Neural progenitor cell (in vitro differentiated cells): ENCODE results near the gene PHF20. TPM values are rescaled to one million over a fixed set of nuclear protein-coding genes. Genes with fewer than 3 reads are reported as not detected.
A peak's percentile ranks its signal among the peaks of the same experiment; 100 is the strongest.

Experiments
- DNase-seq: peaks from one replicate; pipeline ENCODE4 v3.0.0-alpha.2; 2016; ENCODE audit warnings: low spot score
- H2AFZ ChIP-seq: fragments of 200-600 bp; sonication (generic); replicated peaks from 2 replicates; pipeline ENCODE4 v1.6.1; 2016; ENCODE audit warnings: antibody characterized with exemption
- H3F3A ChIP-seq: fragments of 200-600 bp; sonication (generic); 2 replicates; pipeline ENCODE4 v1.6.1; 2016; ENCODE audit warnings: antibody characterized with exemption, low read depth
- H3K27ac ChIP-seq: fragments of 200-600 bp; sonication (generic); 2 replicates; pipeline ENCODE4 v1.5.1; 2016; ENCODE audit warnings: mild to moderate bottlenecking
- H3K27me3 ChIP-seq: fragments of 200-600 bp; sonication (generic); 2 replicates; pipeline ENCODE4 v1.6.1; 2016; ENCODE audit warnings: mild to moderate bottlenecking, moderate library complexity
- H3K36me3 ChIP-seq: fragments of 200-600 bp; sonication (generic); 2 replicates; pipeline ENCODE4 v1.5.1; 2016
- H3K4me1 ChIP-seq: fragments of 200-600 bp; sonication (generic); 2 replicates; pipeline ENCODE4 v1.6.1; 2016; ENCODE audit warnings: mixed run types
- H3K4me2 ChIP-seq: fragments of 200-600 bp; sonication (generic); 2 replicates; pipeline ENCODE4 v1.6.1; 2016
- H3K4me3 ChIP-seq: fragments of 200-600 bp; sonication (generic); 2 replicates; pipeline ENCODE4 v1.5.1; 2016
- H3K79me2 ChIP-seq: fragments of 200-600 bp; sonication (generic); 2 replicates; pipeline ENCODE4 v1.6.1; 2016; ENCODE audit warnings: low read depth
- H3K9ac ChIP-seq: fragments of 200-600 bp; sonication (generic); 2 replicates; pipeline ENCODE4 v1.6.1; 2016
- H3K9me3 ChIP-seq: fragments of 200-600 bp; sonication (generic); 2 replicates; pipeline ENCODE4 v1.5.1; 2016; ENCODE audit warnings: low read depth
- H4K20me1 ChIP-seq: fragments of 200-600 bp; sonication (generic); 2 replicates; pipeline ENCODE4 v1.6.1; 2016; ENCODE audit warnings: low read depth
- H3K27ac Mint-ChIP-seq: 3 replicates; pipeline ENCODE4 v1.8.0; 2021; ENCODE audit warnings: mixed read lengths
- H3K27me3 Mint-ChIP-seq: 2 replicates; pipeline ENCODE4 v1.8.0; 2022; ENCODE audit warnings: low read depth, mild to moderate bottlenecking, inconsistent platforms, moderate library complexity, mixed read lengths; ENCODE audit not compliant: insufficient read depth
- H3K36me3 Mint-ChIP-seq: 3 replicates; pipeline ENCODE4 v1.8.0; 2021; ENCODE audit warnings: mixed read lengths
- H3K4me1 Mint-ChIP-seq: 3 replicates; pipeline ENCODE4 v1.8.0; 2021; ENCODE audit warnings: mixed read lengths
- H3K4me3 Mint-ChIP-seq: 3 replicates; pipeline ENCODE4 v1.8.0; 2021; ENCODE audit warnings: mild to moderate bottlenecking, moderate library complexity, mixed read lengths
- H3K9me3 Mint-ChIP-seq: 3 replicates; pipeline ENCODE4 v1.8.0; 2020; ENCODE audit warnings: mixed read lengths
- CTCF ChIP-seq: fragments of 200-600 bp; sonication (generic); IDR thresholded peaks from 2 replicates; pipeline ENCODE4 v1.5.1; 2017; ENCODE audit warnings: antibody characterized with exemption, mild to moderate bottlenecking
- EZH2 ChIP-seq: fragments of 200-600 bp; sonication (generic); IDR thresholded peaks from 2 replicates; pipeline ENCODE4 v1.6.1; 2017; ENCODE audit warnings: antibody characterized with exemption, mild to moderate bottlenecking, moderate library complexity
- EZH2phosphoT487 ChIP-seq: fragments of 200-600 bp; sonication (generic); IDR thresholded peaks from 2 replicates; pipeline ENCODE4 v1.6.1; 2017; ENCODE audit warnings: antibody characterized with exemption
- total RNA-seq: library from RNA; depleted of rRNA; stranded (reverse); fragments of >200 nt; gene quantifications from 2 replicates; pipeline ENCODE4 v1.2.3, GENCODE V29; 2015; ENCODE audit warnings: low replicate concordance

The PHF20 gene
- total RNA-seq, 1 donor from 2014 or later: 54.7 TPM

GRCh38 chr20:35771367-35771688 is 487 bp upstream of the PHF20 start:
- TF ChIP-seq CTCF (no peak), EZH2 (no peak), EZH2phosphoT487 (no peak)
- H3K9me3 Mint-ChIP-seq: peaks cover 8% of the 10 kb centered on the region
- Histone ChIP-seq H4K20me1 (peaks cover 41% of the 10 kb centered on the region), H3K9me3 (no peaks in the 10 kb centered on the region), H3K9ac (no peak overlapping the region), H3K4me3 (no peak overlapping the region), H3K4me2 (no peak overlapping the region), H3K36me3 (no peaks in the 10 kb centered on the region), H2AFZ (peak overlapping the region; percentile 38), H3K79me2 (peaks cover 42% of the 10 kb centered on the region), H3K27me3 (peaks cover 7% of the 10 kb centered on the region), H3K27ac (no peak overlapping the region), H3F3A (peaks cover 49% of the 10 kb centered on the region), H3K4me1 (peaks cover 25% of the 10 kb centered on the region)
- peaks cover 48% of the 10 kb centered on the region for H3K4me1 Mint-ChIP-seq
- H3K4me3 Mint-ChIP-seq: peak overlapping the region; percentile 83
- peaks cover 13% of the 10 kb centered on the region for H3K27me3 Mint-ChIP-seq
- H3K36me3 Mint-ChIP-seq: peaks cover 8% of the 10 kb centered on the region
- H3K27ac Mint-ChIP-seq: peak overlapping the region; percentile 76
- DNase-seq: no peak

- H3K4me3 ChIP-seq: peak overlapping the region; percentile 92
- H3K27ac ChIP-seq: no peak overlapping the region
- peaks cover 54% of the 10 kb centered on the region for H3F3A ChIP-seq
- DNase-seq: peak; percentile 8
- Mint-ChIP-seq H3K9me3 (peaks cover 8% of the 10 kb centered on the region), H3K4me1 (peaks cover 51% of the 10 kb centered on the region), H3K27ac (peak overlapping the region; percentile 92), H3K36me3 (peaks cover 8% of the 10 kb centered on the region), H3K4me3 (peak overlapping the region; percentile 95), H3K27me3 (peaks cover 13% of the 10 kb centered on the region)
- no peaks in the 10 kb centered on the region for H3K36me3 ChIP-seq
- H3K4me1 ChIP-seq: peaks cover 25% of the 10 kb centered on the region
- peak overlapping the region; percentile 95 for H3K4me2 ChIP-seq
- TF ChIP-seq EZH2phosphoT487 (no peak), EZH2 (no peak), CTCF (no peak)
- H4K20me1 ChIP-seq: peaks cover 53% of the 10 kb centered on the region
- H3K9me3 ChIP-seq: no peaks in the 10 kb centered on the region
- no peak overlapping the region for H2AFZ ChIP-seq
- peaks cover 55% of the 10 kb centered on the region for H3K79me2 ChIP-seq
- H3K9ac ChIP-seq: peak overlapping the region; percentile 40
- H3K27me3 ChIP-seq: peaks cover 7% of the 10 kb centered on the region
Observed at GRCh38 chr20:35772563-35773058, 796 bp downstream of the PHF20 start.

- H3K27me3 Mint-ChIP-seq: peaks cover 13% of the 10 kb centered on the region
- peaks cover 25% of the 10 kb centered on the region for H3K4me1 ChIP-seq
- peaks cover 62% of the 10 kb centered on the region for H3K79me2 ChIP-seq
- peak overlapping the region; percentile 95 for H3K4me2 ChIP-seq
- peaks cover 48% of the 10 kb centered on the region for H3F3A ChIP-seq
- H3K4me1 Mint-ChIP-seq: peaks cover 47% of the 10 kb centered on the region
- no peaks in the 10 kb centered on the region for H3K9me3 ChIP-seq
- peak overlapping the region; percentile 7 for H3K27ac Mint-ChIP-seq
- peak; percentile 13 for DNase-seq
- TF ChIP-seq EZH2 (no peak), EZH2phosphoT487 (no peak)
- H3K4me3 ChIP-seq: peak overlapping the region; percentile 92
- no peak overlapping the region for H3K27ac ChIP-seq
- peaks cover 8% of the 10 kb centered on the region for H3K36me3 Mint-ChIP-seq
- H3K4me3 Mint-ChIP-seq: peak overlapping the region; percentile 95
- peaks cover 59% of the 10 kb centered on the region for H4K20me1 ChIP-seq
- H3K9me3 Mint-ChIP-seq: peaks cover 8% of the 10 kb centered on the region
- H2AFZ ChIP-seq: no peak overlapping the region
- H3K9ac ChIP-seq: no peak overlapping the region
- no peaks in the 10 kb centered on the region for H3K36me3 ChIP-seq
- H3K27me3 ChIP-seq: peaks cover 7% of the 10 kb centered on the region
Observed at GRCh38 chr20:35773154-35773751, 1.4 kb downstream of the PHF20 start.

- Histone ChIP-seq H4K20me1 (peaks cover 68% of the 10 kb centered on the region), H3K27me3 (peaks cover 7% of the 10 kb centered on the region), H3K36me3 (no peaks in the 10 kb centered on the region), H3K4me3 (peak overlapping the region; percentile 12), H3K79me2 (peaks cover 73% of the 10 kb centered on the region), H2AFZ (no peak overlapping the region), H3K4me2 (peak overlapping the region; percentile 11), H3K4me1 (peaks cover 19% of the 10 kb centered on the region), H3K9ac (no peak overlapping the region), H3F3A (peaks cover 37% of the 10 kb centered on the region), H3K9me3 (no peaks in the 10 kb centered on the region), H3K27ac (no peak overlapping the region)
- Mint-ChIP-seq H3K4me3 (peak overlapping the region; percentile 95), H3K9me3 (peaks cover 8% of the 10 kb centered on the region), H3K27me3 (peaks cover 13% of the 10 kb centered on the region), H3K36me3 (peaks cover 10% of the 10 kb centered on the region), H3K4me1 (peaks cover 38% of the 10 kb centered on the region), H3K27ac (no peak overlapping the region)
- DNase-seq: peak; percentile 49
- TF ChIP-seq CTCF: no peak
- no peak for TF ChIP-seq EZH2phosphoT487
- no peak for TF ChIP-seq EZH2
Observed at GRCh38 chr20:35774391-35774790, 2.6 kb downstream of the PHF20 start.
